NT2/D1 (cell line): ENCODE measurements around the gene SELP.

Experiments
- SUZ12 ChIP-seq: IDR thresholded peaks from 2 replicates; pipeline ENCODE4 v1.6.1; 2011; ENCODE audit not compliant: insufficient read length, insufficient read depth; ENCODE audit errors: extremely low read depth
- YY1 ChIP-seq: IDR thresholded peaks from 2 replicates; pipeline ENCODE4 v1.6.1; 2011; ENCODE audit not compliant: insufficient read length, insufficient read depth

GRCh38 chr1:169590932-169591331 is 39.0 kb downstream of the SELP start:
- TF ChIP-seq SUZ12 (no peak), YY1 (no peak)
